CD4-positive, alpha-beta T cell treated with Interleukin-6 at 100 ng/mL for 8 hours (primary cell): ENCODE data around the gene GALT.

Experiments
- DNase-seq: peaks from one replicate; pipeline ENCODE4 v3.0.0-alpha.2; 2020; ENCODE audit warnings: mixed read lengths, low spot score

The GALT gene

DNA sequence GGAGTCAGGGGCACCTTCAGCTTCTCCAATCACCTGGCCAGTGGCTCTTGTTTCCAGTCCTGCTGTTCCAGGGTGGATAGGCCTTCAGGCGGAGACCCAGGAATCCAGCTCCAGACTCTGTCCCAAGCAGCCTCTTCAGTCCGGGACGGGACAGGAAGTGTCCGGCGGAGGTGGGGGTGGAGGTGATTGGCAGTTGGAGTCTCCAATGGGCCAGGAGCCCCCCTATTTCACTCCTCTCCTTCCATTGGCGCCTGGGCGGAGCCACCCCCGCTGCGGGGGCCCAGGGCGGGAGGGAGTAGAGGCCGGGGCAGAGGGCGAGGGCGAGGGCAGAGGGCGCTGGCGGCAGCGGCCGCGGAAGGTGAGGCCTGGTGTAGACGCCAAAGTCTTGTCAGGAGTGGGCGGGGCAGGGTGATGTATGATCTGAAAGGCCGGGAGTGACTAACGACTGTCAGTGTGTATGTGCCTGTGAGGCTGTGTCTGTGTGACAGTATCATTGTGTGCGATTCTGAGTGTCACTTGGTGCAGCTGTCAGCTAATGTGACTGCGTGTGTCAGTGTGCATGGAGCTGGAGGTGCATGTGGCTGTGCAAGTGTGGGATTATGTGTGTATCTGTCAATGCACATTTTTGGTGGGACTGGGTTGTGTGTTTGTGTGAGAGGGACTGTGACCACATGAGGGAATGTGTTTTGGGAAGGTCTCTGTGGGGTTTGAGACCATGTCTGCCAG, 5.6 kb downstream of the GALT start, which contains the start of gene IL11RA:
Gene IL11RA (plus strand): TSS at position 310 of the 726 bp plus-strand sequence. CDS start 3,033 bp downstream, outside the sequence.
- DNase-seq: peak; percentile 32

- DNase-seq: no peak
Observed at GRCh38 chr9:34652602-34653000, 6.1 kb downstream of the GALT start.

DNA sequence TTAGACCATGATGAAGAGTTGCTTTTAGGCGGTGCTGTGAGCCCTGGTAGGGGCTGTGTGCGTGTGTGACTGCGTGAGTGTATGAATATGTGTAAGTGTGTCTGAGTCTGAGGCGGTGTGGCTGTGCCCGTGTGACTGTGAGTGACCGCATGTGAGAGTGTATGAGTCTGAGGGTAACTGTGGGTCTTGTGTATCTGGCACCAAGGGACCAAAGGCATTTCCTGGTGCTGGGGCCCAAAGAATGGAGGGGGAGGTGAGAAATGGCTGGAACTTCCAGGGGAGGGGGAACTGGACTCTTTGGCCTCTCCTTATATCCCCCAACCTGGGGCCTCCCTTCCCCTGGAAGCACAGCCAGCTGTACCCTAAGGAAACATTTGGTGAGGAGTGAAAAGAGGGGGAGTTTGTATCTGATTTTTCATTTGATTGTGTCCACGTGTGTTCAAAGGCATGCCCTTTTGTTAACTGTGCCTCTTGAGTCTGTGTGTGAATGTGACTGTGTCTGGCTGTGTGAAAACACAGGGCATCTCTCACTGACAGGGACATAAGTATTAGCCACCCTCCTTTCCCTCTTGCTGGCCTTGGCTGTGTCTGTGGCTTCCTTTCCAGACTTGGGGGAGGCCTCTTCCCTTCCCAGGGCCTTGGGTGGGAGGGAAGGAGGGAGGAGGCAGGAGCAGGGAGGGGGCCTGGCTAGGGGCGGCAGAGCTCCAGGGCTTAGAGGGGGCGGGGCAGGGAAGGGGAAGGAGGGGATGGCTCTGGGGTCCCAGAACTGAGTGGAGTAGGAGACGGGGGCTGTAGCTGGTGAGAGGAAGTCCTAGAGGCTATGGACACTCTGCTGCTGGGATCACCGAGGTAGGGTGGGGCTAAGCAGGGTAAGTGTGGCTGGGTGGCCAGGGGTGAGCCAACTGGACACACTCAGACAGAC, 6.9 kb downstream of the GALT start:
- DNase-seq: no peak

GRCh38 chr9:34654323-34655051, 8.0 kb downstream of the GALT start:
- no peak for DNase-seq

DNA sequence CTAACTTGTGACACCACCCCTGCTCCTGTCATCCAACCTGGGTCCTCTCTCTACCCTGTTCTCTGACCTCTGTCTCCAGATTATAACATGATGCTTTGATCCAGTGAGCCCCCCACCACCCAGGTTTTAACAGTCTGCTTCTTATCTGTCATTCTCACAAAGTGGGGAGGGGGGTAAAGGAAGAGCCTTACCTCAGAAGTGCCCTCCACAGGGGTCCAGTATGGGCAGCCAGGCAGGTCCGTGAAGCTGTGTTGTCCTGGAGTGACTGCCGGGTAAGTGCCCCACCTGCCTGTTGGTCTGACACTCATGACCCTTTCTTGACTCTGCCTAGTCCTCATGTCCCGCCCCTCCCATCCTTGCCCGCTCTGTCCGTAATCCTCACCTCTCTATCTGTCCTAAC, 8.9 kb downstream of the GALT start:
- no peak for DNase-seq

DNA sequence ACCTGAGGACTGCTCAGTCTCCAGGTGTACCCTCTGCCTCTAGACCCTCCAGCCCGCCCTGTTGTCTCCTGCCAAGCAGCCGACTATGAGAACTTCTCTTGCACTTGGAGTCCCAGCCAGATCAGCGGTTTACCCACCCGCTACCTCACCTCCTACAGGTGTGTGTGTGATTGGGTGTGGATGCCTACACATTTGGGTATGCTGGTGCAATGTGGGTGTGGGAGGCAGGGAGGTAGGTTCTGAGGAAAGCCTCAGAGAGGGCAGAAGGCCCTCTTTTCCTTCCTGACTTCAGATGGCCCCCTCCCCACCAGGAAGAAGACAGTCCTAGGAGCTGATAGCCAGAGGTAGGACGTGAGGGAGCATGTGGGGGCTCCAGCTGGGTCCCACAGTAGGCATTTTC, 10.5 kb downstream of the GALT start:
- no peak for DNase-seq

- no peak for DNase-seq
Observed at GRCh38 chr9:34658461-34658860, 12.0 kb downstream of the GALT start.

DNA sequence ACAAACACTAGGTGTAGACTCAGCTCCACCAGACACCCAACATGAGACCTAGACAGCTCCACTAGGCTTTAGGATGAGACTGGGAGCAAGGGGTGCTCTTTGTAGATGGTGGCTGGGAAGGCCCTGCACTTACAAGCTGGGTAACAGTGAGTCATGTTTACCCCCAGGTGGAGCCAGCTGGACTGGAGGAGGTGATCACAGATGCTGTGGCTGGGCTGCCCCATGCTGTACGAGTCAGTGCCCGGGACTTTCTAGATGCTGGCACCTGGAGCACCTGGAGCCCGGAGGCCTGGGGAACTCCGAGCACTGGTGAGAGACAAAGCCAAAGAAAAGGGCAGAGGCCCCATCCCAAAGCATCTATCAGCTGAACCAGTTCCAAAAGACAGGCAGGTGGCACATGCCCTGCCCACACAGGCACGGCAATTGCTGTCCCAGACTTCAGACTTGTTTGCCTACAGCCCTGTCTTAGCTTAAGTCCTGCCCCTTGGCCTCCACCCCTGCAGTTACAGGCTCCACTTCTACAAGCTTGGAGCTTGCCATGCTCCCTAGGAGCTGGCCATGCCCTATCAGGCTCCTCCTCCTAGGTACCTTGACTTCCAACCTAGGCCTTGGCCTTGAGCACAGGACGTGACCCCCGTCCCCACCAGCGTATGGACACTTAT, 13.2 kb downstream of the GALT start:
- no peak for DNase-seq

DNA sequence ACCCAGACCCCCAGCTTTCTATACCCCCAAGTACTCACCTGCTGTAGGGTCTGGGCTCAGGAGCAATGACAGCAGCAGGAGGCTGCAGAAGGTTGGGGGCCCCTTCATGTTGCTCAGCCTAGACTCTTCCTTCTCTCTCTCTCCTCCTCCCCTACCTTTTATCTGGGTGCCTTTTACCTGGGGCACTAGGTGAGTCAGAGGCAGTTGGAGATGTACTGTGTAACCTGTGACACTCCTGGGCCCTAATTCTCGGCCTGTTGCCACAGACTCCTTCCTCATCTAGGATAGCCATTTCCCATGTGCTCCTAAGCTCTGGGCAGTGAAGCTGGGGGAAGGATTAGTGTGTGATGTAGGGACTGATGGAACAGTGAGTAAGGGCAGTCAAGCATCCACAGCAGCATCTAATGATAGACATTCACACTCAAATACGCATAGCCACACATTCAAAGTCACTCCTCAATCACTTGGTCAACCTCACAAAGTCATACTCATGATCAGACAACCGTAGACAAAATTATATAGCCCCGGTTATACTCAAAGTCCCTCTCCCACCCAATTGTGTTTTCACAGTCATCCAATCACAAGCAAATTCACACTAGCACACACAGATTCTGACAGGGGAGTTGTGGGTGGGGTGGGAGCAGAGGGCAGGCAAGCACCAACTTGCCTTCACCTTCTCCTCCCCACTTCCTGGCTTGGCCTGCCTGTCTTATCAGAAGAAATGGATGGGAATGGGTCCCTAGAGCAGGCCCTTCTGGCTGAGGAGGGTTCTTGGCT, 16.2 kb downstream of the GALT start, which contains the start of gene CCL27:
Gene CCL27 (minus strand): TSS at position 132 of the 777 bp plus-strand sequence. CDS start 24 bp downstream, at position 108.
- no peak for DNase-seq

- peak; percentile 55 for DNase-seq
Observed at GRCh38 chr9:34663303-34663605, 16.8 kb downstream of the GALT start.

- peak; percentile 63 for DNase-seq
Observed at GRCh38 chr9:34664281-34665066, 18.0 kb downstream of the GALT start.

GRCh38 chr9:34665067-34665380, 18.5 kb downstream of the GALT start:
- DNase-seq: no peak

GRCh38 chr9:34665381-34666250, 19.1 kb downstream of the GALT start:
- peak; percentile 92 for DNase-seq

DNA sequence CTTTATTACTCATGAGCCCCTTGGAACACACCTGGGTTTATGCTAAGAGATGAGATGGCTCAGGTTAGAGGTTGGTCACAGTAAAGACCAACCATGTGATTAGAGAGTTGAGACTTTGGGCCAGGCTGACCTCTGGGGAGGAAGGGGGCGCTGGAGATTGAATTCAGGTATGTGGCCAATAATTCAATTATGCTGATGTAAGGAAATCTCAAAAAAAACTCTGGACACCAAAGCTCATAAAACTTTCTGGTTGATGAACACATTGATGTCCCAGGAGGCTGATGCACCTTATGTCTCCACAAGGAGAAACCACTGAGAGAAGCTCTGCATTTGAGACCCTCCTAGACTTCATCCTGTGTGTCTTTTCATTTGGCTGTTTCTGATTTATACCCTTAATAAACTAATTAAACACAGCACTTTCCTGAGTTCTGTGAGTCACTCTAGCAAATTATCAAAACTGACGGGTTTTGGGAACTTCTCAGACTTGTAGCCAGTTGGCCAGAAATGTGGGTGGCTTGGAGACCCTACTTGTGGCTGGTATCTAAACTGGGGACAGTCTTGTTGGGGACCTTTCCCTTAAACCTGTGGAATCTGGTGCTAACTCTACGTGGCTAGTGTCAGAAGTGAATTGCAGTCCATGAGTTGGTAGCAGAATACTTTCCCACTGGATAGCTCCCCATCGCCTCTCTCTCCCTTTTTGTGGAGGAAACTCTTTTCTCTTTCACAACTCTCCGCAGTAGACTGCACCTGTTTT, 23.5 kb downstream of the GALT start:
- no peak for DNase-seq

- DNase-seq: no peak
Observed at GRCh38 chr9:34671307-34671706, 24.8 kb downstream of the GALT start.

DNA sequence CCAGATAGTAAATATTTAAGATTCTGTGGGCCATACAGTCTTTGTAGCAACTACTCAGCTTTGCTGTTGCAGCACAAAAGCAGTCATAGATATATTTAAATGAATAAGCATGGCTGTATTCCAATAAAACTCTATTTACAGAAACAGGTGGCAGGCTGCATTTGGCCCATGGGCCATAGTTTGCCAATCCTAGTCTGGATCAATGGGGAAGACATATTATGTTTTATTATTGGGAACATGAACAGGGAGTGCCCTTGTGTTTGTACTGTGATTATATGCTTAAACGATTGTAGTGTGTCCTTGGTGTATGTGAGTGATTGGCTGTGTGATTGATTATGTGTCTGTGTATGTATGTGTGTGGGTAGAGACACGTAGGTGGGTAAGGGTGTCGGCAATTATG, 28.0 kb downstream of the GALT start:
- DNase-seq: no peak

DNA sequence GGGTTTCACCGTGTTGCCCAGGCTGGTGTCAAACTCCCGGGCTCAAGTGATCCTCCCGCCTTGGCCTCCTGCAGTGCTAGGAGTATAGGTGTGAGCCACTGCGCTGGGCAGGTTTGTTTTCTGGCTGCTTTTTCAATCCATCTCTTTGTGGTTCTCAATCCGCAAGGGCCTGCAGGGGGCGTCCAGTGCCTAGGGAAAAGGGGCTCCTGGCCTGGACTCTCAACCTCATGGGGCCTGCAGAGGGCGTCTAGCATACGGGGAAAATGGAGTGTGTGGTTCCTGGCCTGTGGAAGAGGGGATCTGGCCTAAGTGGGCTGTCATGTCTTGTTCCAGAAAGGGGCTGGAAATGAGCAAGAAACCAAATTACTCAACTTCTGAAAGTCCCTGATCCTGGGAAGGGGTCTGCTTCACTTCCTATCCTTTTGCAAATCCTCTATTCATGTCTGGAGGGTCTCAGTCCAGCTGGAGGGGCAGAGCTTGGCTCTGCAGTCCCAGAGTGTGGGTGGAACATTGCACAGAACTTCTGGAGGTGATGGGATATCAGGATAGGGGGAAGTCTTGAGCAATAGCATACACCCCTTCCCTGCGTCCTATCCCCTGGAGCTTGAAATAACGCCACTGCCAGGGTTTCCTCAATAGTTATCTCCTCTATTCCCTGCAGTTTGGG, 28.7 kb downstream of the GALT start:
- peak; percentile 54 for DNase-seq

GRCh38 chr9:34675869-34676268, 29.4 kb downstream of the GALT start:
- DNase-seq: no peak
